OCI-LY1 (cell line): ENCODE results near the gene GFOD1.

ENCODE experiments used
- H2AFZ ChIP-seq: fragments of 200-600 bp; sonication (generic), shearing (Covaris generic); 2 replicates; pipeline ENCODE4 v1.6.0; 2014; ENCODE audit warnings: antibody characterized with exemption, mild to moderate bottlenecking, low read length
- H3F3A ChIP-seq: fragments of 200-600 bp; sonication (generic), shearing (Covaris generic); 2 replicates; pipeline ENCODE4 v1.6.0; 2014; ENCODE audit warnings: mild to moderate bottlenecking, antibody characterized with exemption, low read length, moderate library complexity; ENCODE audit not compliant: insufficient read depth
- H3K27ac ChIP-seq: fragments of 200-600 bp; sonication (generic); 2 replicates; pipeline ENCODE4 v1.5.1; 2014; ENCODE audit warnings: low read length, mixed run types, mild to moderate bottlenecking, low read depth; ENCODE audit not compliant: poor library complexity, severe bottlenecking
- H3K27me3 ChIP-seq: fragments of 200-600 bp; sonication (generic); 2 replicates; pipeline ENCODE4 v1.6.0; 2014; ENCODE audit warnings: antibody characterized with exemption, mild to moderate bottlenecking, low read length, moderate library complexity; ENCODE audit not compliant: insufficient read depth
- H3K36me3 ChIP-seq: fragments of 200-600 bp; sonication (generic); 2 replicates; pipeline ENCODE4 v1.6.1; 2014; ENCODE audit warnings: mild to moderate bottlenecking, antibody characterized with exemption, low read length, moderate library complexity, mixed read lengths; ENCODE audit not compliant: insufficient read depth
- H3K4me1 ChIP-seq: fragments of 200-600 bp; sonication (generic); 2 replicates; pipeline ENCODE4 v1.5.1; 2014; ENCODE audit warnings: mild to moderate bottlenecking, low read length, moderate library complexity; ENCODE audit not compliant: insufficient read depth, severe bottlenecking
- H3K4me2 ChIP-seq: fragments of 200-600 bp; sonication (generic), shearing (Covaris generic); 2 replicates; pipeline ENCODE4 v1.6.1; 2014; ENCODE audit warnings: low read length
- H3K4me3 ChIP-seq: fragments of 200-600 bp; sonication (generic); 2 replicates; pipeline ENCODE4 v1.5.1; 2014; ENCODE audit warnings: low read length, low read depth, mild to moderate bottlenecking, mixed read lengths; ENCODE audit not compliant: poor library complexity, severe bottlenecking
- H3K79me2 ChIP-seq: fragments of 200-600 bp; shearing (Covaris generic); 2 replicates; pipeline ENCODE4 v1.6.1; 2016; ENCODE audit warnings: mixed run types, low read length, mixed read lengths; ENCODE audit not compliant: insufficient read depth
- H3K9ac ChIP-seq: fragments of 200-600 bp; sonication (generic), shearing (Covaris generic); 2 replicates; pipeline ENCODE4 v1.6.1; 2014; ENCODE audit warnings: mild to moderate bottlenecking, low read length, mixed read lengths
- H3K9me2 ChIP-seq: fragments of 200-600 bp; sonication (generic), shearing (Covaris generic); 2 replicates; pipeline ENCODE4 v1.6.1; 2014; ENCODE audit warnings: low read depth, mild to moderate bottlenecking, low read length, mixed read lengths
- H3K9me3 ChIP-seq: fragments of 200-600 bp; shearing (Covaris generic); 2 replicates; pipeline ENCODE4 v1.6.1; 2014; ENCODE audit warnings: low read length, mixed read lengths
- H4K20me1 ChIP-seq: fragments of 200-600 bp; sonication (generic), shearing (Covaris generic); 2 replicates; pipeline ENCODE4 v1.6.0; 2016; ENCODE audit warnings: mild to moderate bottlenecking, low read length; ENCODE audit not compliant: insufficient read depth
- CTCF ChIP-seq: fragments of 200-600 bp; sonication (generic), shearing (Covaris generic); IDR thresholded peaks from 2 replicates; pipeline ENCODE4 v1.5.1; 2017; ENCODE audit warnings: mild to moderate bottlenecking, antibody characterized with exemption, low read length, moderate library complexity, mixed read lengths
- EZH2 ChIP-seq: fragments of 200-600 bp; sonication (generic), shearing (Covaris generic); IDR thresholded peaks from 2 replicates; pipeline ENCODE4 v1.8.0; 2017; ENCODE audit warnings: borderline replicate concordance, mixed run types, mild to moderate bottlenecking, antibody characterized with exemption, low read length, moderate library complexity, mixed read lengths

Gene GFOD1

DNA sequence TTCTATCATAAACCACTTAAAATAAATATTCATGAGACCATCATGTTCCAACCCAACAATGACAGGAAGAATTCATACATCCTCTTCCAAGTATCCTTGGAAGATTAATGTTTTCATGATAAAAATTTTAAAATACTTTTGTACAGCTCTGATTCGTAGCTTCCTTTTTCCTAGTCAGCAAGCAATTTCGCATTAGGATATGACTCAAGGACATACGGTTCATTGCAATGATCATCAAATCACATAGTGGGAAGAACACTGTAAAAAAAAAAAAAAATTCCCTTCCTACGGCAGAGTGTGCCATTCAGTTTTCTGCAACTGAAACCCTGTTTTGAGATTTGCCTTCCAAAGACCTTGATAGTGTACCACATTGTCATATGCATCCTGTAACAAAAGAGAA is 35.3 kb upstream of the GFOD1 start:
- peaks cover 43% of the 10 kb centered on the region for H3K4me1 ChIP-seq

GRCh38 chr6:13519839-13520238 is 32.4 kb upstream of the GFOD1 start:
- Histone ChIP-seq H3K9ac (no peak overlapping the region), H3F3A (no peaks in the 10 kb centered on the region), H3K4me2 (no peak overlapping the region), H4K20me1 (no peaks in the 10 kb centered on the region), H3K27me3 (no peaks in the 10 kb centered on the region), H3K36me3 (no peaks in the 10 kb centered on the region), H3K27ac (no peak overlapping the region), H3K9me2 (no peaks in the 10 kb centered on the region), H3K4me1 (peaks cover 21% of the 10 kb centered on the region), H3K9me3 (no peaks in the 10 kb centered on the region), H3K4me3 (no peak overlapping the region), H2AFZ (no peak overlapping the region), H3K79me2 (no peaks in the 10 kb centered on the region)
- TF ChIP-seq EZH2 = no peak
- TF ChIP-seq CTCF = no peak

More for the DNA sequence above, 35.3 kb upstream of the GFOD1 start:
- H3K27me3 ChIP-seq = no peaks in the 10 kb centered on the region
- H3K4me2 ChIP-seq = no peak overlapping the region
- no peaks in the 10 kb centered on the region for H3K9me3 ChIP-seq
- H3K36me3 ChIP-seq = no peaks in the 10 kb centered on the region
- no peak overlapping the region for H2AFZ ChIP-seq
- no peak overlapping the region for H3K9ac ChIP-seq
- no peak for TF ChIP-seq CTCF
- no peak for TF ChIP-seq EZH2
- H4K20me1 ChIP-seq = no peaks in the 10 kb centered on the region
- H3K9me2 ChIP-seq = no peaks in the 10 kb centered on the region
- H3K27ac ChIP-seq = no peak overlapping the region
- no peak overlapping the region for H3K4me3 ChIP-seq
- no peaks in the 10 kb centered on the region for H3K79me2 ChIP-seq
- no peaks in the 10 kb centered on the region for H3F3A ChIP-seq

- Histone ChIP-seq H3K27me3 (no peaks in the 10 kb centered on the region), H3K27ac (no peak overlapping the region), H3K36me3 (no peaks in the 10 kb centered on the region), H3K4me3 (no peak overlapping the region), H3F3A (no peaks in the 10 kb centered on the region), H3K79me2 (no peaks in the 10 kb centered on the region), H2AFZ (no peak overlapping the region), H3K9ac (no peak overlapping the region), H3K9me2 (no peaks in the 10 kb centered on the region), H3K4me2 (no peak overlapping the region), H4K20me1 (no peaks in the 10 kb centered on the region), H3K9me3 (no peaks in the 10 kb centered on the region), H3K4me1 (peaks cover 6% of the 10 kb centered on the region)
- no peak for TF ChIP-seq CTCF
- TF ChIP-seq EZH2 = no peak
These were observed 29.7 kb upstream of the GFOD1 start for GRCh38 chr6:13517116-13517515.
